ENCODE results near the gene AP1AR. TPM values are rescaled to one million over a fixed set of nuclear protein-coding genes. Genes with fewer than 3 reads are reported as not detected.
A peak's percentile ranks its signal among the peaks of the same experiment; 100 is the strongest.

The AP1AR gene
- total and polyA plus RNA-seq, 11 donors = 3.7 to 17.3 (median 9.2) TPM

- H3K27me3 ChIP-seq = no peaks in the 10 kb centered on the region
- H3K9me3 ChIP-seq = no peaks in the 10 kb centered on the region
- no peaks in the 10 kb centered on the region for H3K4me1 ChIP-seq
- no peaks in the 10 kb centered on the region for H3K36me3 ChIP-seq
- intact Hi-C loops (cut with DNase I) = no loop called here
- WGBS, 4 donors = 95 to 97% (median 96%) methylated on average over 30 to 43 of the region's 43 CpGs
- no peak overlapping the region for H3K4me3 ChIP-seq
- no peak for TF ChIP-seq POLR2A (IDR thresholded peaks at IDR 0.05)
- no peak for TF ChIP-seq CTCF (IDR thresholded peaks at IDR 0.05)
- ATAC-seq (no peak), DNase-seq (no peak)
- no peak overlapping the region for H3K27ac ChIP-seq
Measured at GRCh38 chr4:112222219-112222955, 9.2 kb upstream of the AP1AR start.

- ATAC-seq = no peak
Measured at GRCh38 chr4:112225157-112225556, 6.4 kb upstream of the AP1AR start.

GRCh38 chr4:112230879-112231778 is 458 bp upstream of the AP1AR start:
- ATAC-seq = peak; percentile 98 to 99 (median 98)
- intact Hi-C loops (cut with DNase I) = loop anchor here in 9 of 10 donors (1.0 to 5.0 kb wide), 7 partner anchors 56 to 149 kb away; partner anchors contain the start of genes FAM241A (in 8 of the 9), ALPK1 (in 1 of the 9) and TIFA (in 1 of the 9)
- no peaks in the 10 kb centered on the region for H3K27me3 ChIP-seq
- no peaks in the 10 kb centered on the region for H3K36me3 ChIP-seq
- no peak for TF ChIP-seq POLR2A (IDR thresholded peaks at IDR 0.05)
- TF ChIP-seq CTCF (IDR thresholded peaks at IDR 0.05) = no peak
- H3K4me3 ChIP-seq = peak overlapping the region; percentile 78 to 99 (median 90)
- peak overlapping the region; percentile 68 to 99 (median 94) for H3K27ac ChIP-seq
- H3K4me1 ChIP-seq = peaks cover 0 to 36% (median 21%) of the 10 kb centered on the region in 12 donors
- no peaks in the 10 kb centered on the region for H3K9me3 ChIP-seq
- DNase-seq = peak; percentile 98 to 99 (median 98)
- WGBS, 4 donors = 0 to 2% (median 1%) methylated on average over 31 to 52 of the region's 52 CpGs

More at GRCh38 chr4:112225157-112225556, 6.4 kb upstream of the AP1AR start:
- no peak for DNase-seq
- Histone ChIP-seq H3K4me3 (no peak overlapping the region), H3K27me3 (no peaks in the 10 kb centered on the region), H3K36me3 (no peaks in the 10 kb centered on the region), H3K4me1 (peaks cover 0 to 6% (median under 1%) of the 10 kb centered on the region in 12 donors), H3K27ac (no peak overlapping the region), H3K9me3 (no peaks in the 10 kb centered on the region)
- TF ChIP-seq POLR2A (IDR thresholded peaks at IDR 0.05) (no peak), CTCF (IDR thresholded peaks at IDR 0.05) (no peak)
- intact Hi-C loops (cut with DNase I) = no loop called here
- 53 to 65% (median 58%) methylated on average over 4 of the region's 4 CpGs for WGBS, 4 donors

Measured in heart left ventricle (tissue), 16 donors.